ENCODE measurements around the gene GPC5.

GRCh38 chr13:91660076-91660415, 261.6 kb downstream of the GPC5 start:
- TF ChIP-seq CTCF (IDR thresholded peaks at IDR 0.05) (no peak), TFCP2L1 (CRISPR knock-in tag; IDR thresholded peaks at IDR 0.05) (no peak), E2F6 (IDR thresholded peaks at IDR 0.05; ENCODE audit: borderline replicate concordance, low read depth) (no peak), POLR2AphosphoS2 (conservative IDR thresholded peaks at IDR 0.05; ENCODE audit: low read length) (no peak), MAX (IDR thresholded peaks at IDR 0.05) (no peak), RARB (CRISPR knock-in tag; IDR thresholded peaks at IDR 0.05) (no peak), POLR2A (IDR thresholded peaks at IDR 0.05; ENCODE audit: low read length) (no peak), HOXB5 (CRISPR knock-in tag; IDR thresholded peaks at IDR 0.05) (no peak), RAD21 (conservative IDR thresholded peaks at IDR 0.05 in 1 of 2, IDR thresholded peaks at IDR 0.05 in 1 of 2) (no peak), PBX3 (IDR thresholded peaks at IDR 0.05) (no peak), BCL3 (IDR thresholded peaks at IDR 0.05) (no peak), ZSCAN20 (CRISPR knock-in tag; IDR thresholded peaks at IDR 0.05) (no peak), CEBPB (IDR thresholded peaks at IDR 0.05) (no peak), CHD2 (IDR thresholded peaks at IDR 0.05; ENCODE audit: low read length, partially characterized antibody) (no peak)

Data from A549 (cell line).